Measurements from ENCODE around the gene NINL. TPM values are rescaled to one million over a fixed set of nuclear protein-coding genes. Genes with fewer than 3 reads are reported as not detected.
A peak's percentile ranks its signal among the peaks of the same experiment; 100 is the strongest.

The NINL gene
- polyA plus RNA-seq, 1 of the 3 experiments (the other 2 are of a cell fraction): 22.5 TPM

- H3K9me2 ChIP-seq: no peaks in the 10 kb centered on the region
- WGBS (ENCODE audit: low lambda C conversion rate): 94% methylated on average over 6 of the region's 6 CpGs
- H3F3A ChIP-seq (replicated peaks; ENCODE audit: insufficient read depth): no peaks in the 10 kb centered on the region
- no peaks in the 10 kb centered on the region; the same call in 1 of the 2 replicates for H4K20me1 ChIP-seq (ENCODE audit: insufficient read depth)
- POLR2A ChIA-PET: interaction anchor here (1.9 kb wide), 1 partner anchor 38 kb away, joined by 4 read pairs; no protein-coding TSS in a partner anchor
- no peak overlapping the region for H2AFZ ChIP-seq (ENCODE audit: low read depth)
- H3K27me3 ChIP-seq (ENCODE audit: insufficient read depth): no peaks in the 10 kb centered on the region
- DNase-seq: no peak
- no peak overlapping the region for H3K9ac ChIP-seq
- peak overlapping the region; percentile 96; the same call in 1 of the 2 replicates for H3K4me2 ChIP-seq
- no peak overlapping the region; a peak in 1 of 4 replicates for H3K4me3 ChIP-seq (ENCODE audit: low read depth in 2 of 2, low read length in 1 of 2)
- H3K36me3 ChIP-seq (replicated peaks in 1 of 2; ENCODE audit: control insufficient read depth in 1 of 2, insufficient read depth in 2 of 2, low read length in 1 of 2): peaks cover 0 to 6% of the 10 kb centered on the region in 2 experiments
- peaks cover 54% of the 10 kb centered on the region for H3K79me2 ChIP-seq (ENCODE audit: insufficient read depth)
- CTCF ChIA-PET: no interaction called here
- peaks cover 0 to 19% of the 10 kb centered on the region in 2 experiments; a peak in 3 of 4 replicates for H3K4me1 ChIP-seq (ENCODE audit: control insufficient read depth in 1 of 2, insufficient read depth in 2 of 2, low read depth in 1 of 2, low read length in 1 of 2)
- no peak overlapping the region for H3K27ac ChIP-seq (ENCODE audit: low read depth in 2 of 2, low read length in 1 of 2)
- TF ChIP-seq CHD2 (IDR thresholded peaks at IDR 0.05; ENCODE audit: low read length, partially characterized antibody) (no peak), EZH2phosphoT487 (IDR thresholded peaks at IDR 0.05; ENCODE audit: borderline replicate concordance, low read depth) (no peak), GABPA (IDR thresholded peaks at IDR 0.05; ENCODE audit: low read depth) (no peak), TAF1 (IDR thresholded peaks at IDR 0.05; ENCODE audit: borderline replicate concordance, low read depth, low read length) (no peak)
- H3K9me3 ChIP-seq: no peaks in the 10 kb centered on the region
Measured at GRCh38 chr20:25622049-25622448, 36.7 kb upstream of the NINL start.

- CTCF ChIA-PET: interaction anchor here (1.0 kb wide), 1 partner anchor 549 kb away, joined by 3 read pairs; no protein-coding TSS in a partner anchor
- Histone ChIP-seq H3K4me2 (no peak overlapping the region), H3K9me3 (no peaks in the 10 kb centered on the region)
Measured at GRCh38 chr20:25619514-25619913, 34.2 kb upstream of the NINL start.

More at GRCh38 chr20:25619514-25619913, 34.2 kb upstream of the NINL start:
- H2AFZ ChIP-seq (ENCODE audit: low read depth): no peak overlapping the region
- WGBS (ENCODE audit: low lambda C conversion rate): 94% methylated on average over 3 of the region's 3 CpGs
- peaks cover 0 to 15% of the 10 kb centered on the region in 2 experiments for H3K36me3 ChIP-seq (replicated peaks in 1 of 2; ENCODE audit: control insufficient read depth in 1 of 2, insufficient read depth in 2 of 2, low read length in 1 of 2)
- peaks cover 57% of the 10 kb centered on the region for H3K79me2 ChIP-seq (ENCODE audit: insufficient read depth)
- no peak for DNase-seq
- TF ChIP-seq EP300 (IDR thresholded peaks at IDR 0.05; ENCODE audit: borderline replicate concordance in 1 of 2, low read depth in 1 of 2, low read length in 1 of 2): no peak
- TF ChIP-seq TAF1 (IDR thresholded peaks at IDR 0.05; ENCODE audit: borderline replicate concordance, low read depth, low read length): no peak
- no peak for TF ChIP-seq SMC3 (IDR thresholded peaks at IDR 0.05; ENCODE audit: low read depth, low read length)
- TF ChIP-seq CHD2 (IDR thresholded peaks at IDR 0.05; ENCODE audit: low read length, partially characterized antibody): no peak
- no peak for TF ChIP-seq TEAD4 (IDR thresholded peaks at IDR 0.05; ENCODE audit: borderline replicate concordance, insufficient read depth)
- TF ChIP-seq SIN3A (IDR thresholded peaks at IDR 0.05; ENCODE audit: borderline replicate concordance, low read depth, low read length): no peak
- TF ChIP-seq GABPA (IDR thresholded peaks at IDR 0.05; ENCODE audit: low read depth): no peak
- no peak for TF ChIP-seq RXRA (IDR thresholded peaks at IDR 0.05; ENCODE audit: borderline replicate concordance, low read depth)
- no peak for TF ChIP-seq FOXJ3 (CRISPR knock-in tag; IDR thresholded peaks at IDR 0.05)
- TF ChIP-seq USF1 (IDR thresholded peaks at IDR 0.05; ENCODE audit: borderline replicate concordance, low read depth): no peak
- TF ChIP-seq MXI1 (IDR thresholded peaks at IDR 0.05; ENCODE audit: low read depth, low read length): no peak
- no peak for TF ChIP-seq JUND (IDR thresholded peaks at IDR 0.05)
- TF ChIP-seq GATA2 (CRISPR knock-in tag; IDR thresholded peaks at IDR 0.05): no peak
- TF ChIP-seq NFIC (IDR thresholded peaks at IDR 0.05; ENCODE audit: borderline replicate concordance): no peak
- no peak for TF ChIP-seq RFX5 (IDR thresholded peaks at IDR 0.05; ENCODE audit: low read length)
- TF ChIP-seq FOSL2 (IDR thresholded peaks at IDR 0.05; ENCODE audit: borderline replicate concordance, low read depth): no peak
- no peak for TF ChIP-seq USF2 (IDR thresholded peaks at IDR 0.05; ENCODE audit: borderline replicate concordance, low read depth, low read length)
- no peak for TF ChIP-seq PBX3 (IDR thresholded peaks at IDR 0.05)
- no peak for TF ChIP-seq POLR2AphosphoS5 (IDR thresholded peaks at IDR 0.05; ENCODE audit: low read depth, low read length)
- no peak for TF ChIP-seq NRF1 (IDR thresholded peaks at IDR 0.05; ENCODE audit: low read depth, low read length)
- H4K20me1 ChIP-seq (ENCODE audit: insufficient read depth): no peaks in the 10 kb centered on the region; the same call in 1 of the 2 replicates
- H3K9me2 ChIP-seq: no peaks in the 10 kb centered on the region
- no peaks in the 10 kb centered on the region for H3F3A ChIP-seq (replicated peaks; ENCODE audit: insufficient read depth)
- POLR2A ChIA-PET: no interaction called here
- no peak overlapping the region for H3K27ac ChIP-seq (ENCODE audit: low read depth in 2 of 2, low read length in 1 of 2)
- H3K4me1 ChIP-seq (ENCODE audit: control insufficient read depth in 1 of 2, insufficient read depth in 2 of 2, low read depth in 1 of 2, low read length in 1 of 2): peaks cover 0 to 15% of the 10 kb centered on the region in 2 experiments; a peak in 3 of 4 replicates
- H3K9ac ChIP-seq: no peak overlapping the region
- no peaks in the 10 kb centered on the region for H3K27me3 ChIP-seq (ENCODE audit: insufficient read depth)
- no peak overlapping the region for H3K4me3 ChIP-seq (ENCODE audit: low read depth in 2 of 2, low read length in 1 of 2)

Measured in SK-N-SH (cell line).